HEK293 (cell line): ENCODE measurements around the gene RHCG.

Experiments used
- CTCF ChIA-PET: fragments of 350-600 bp; formaldehyde crosslinking; extraction: SDS; loops from one replicate; lab custom pipeline; 2021; ENCODE audit warnings: antibody characterized with exemption; lab: Yijun Ruan, JAX
- POLR2A ChIA-PET: fragments of 300-600 bp; formaldehyde crosslinking; extraction: SDS; loops from one replicate; lab custom pipeline; 2020; ENCODE audit warnings: antibody characterized with exemption, inconsistent platforms; lab: Yijun Ruan, JAX
- H3K27ac ChIP-seq: fragments of 200-500 bp; sonication (Bioruptor generic); 2 replicates; pipeline ENCODE4 v1.5.1; 2014; ENCODE audit warnings: low read depth, low read length, control low read depth, inconsistent platforms; ENCODE audit errors: extremely low read depth
- H3K36me3 ChIP-seq, 2 experiments: fragments of 200-500 bp in 1 of 2; sonication (Bioruptor generic) in 1 of 2; 1 replicate in 1 of 2; 2 replicates in 1 of 2; pipeline ENCODE4 v1.5.1; 2014 to 2017; ENCODE audit warnings: inconsistent platforms in 2 of 2, low read length in 2 of 2; ENCODE audit not compliant: control insufficient read depth in 2 of 2, insufficient read depth in 1 of 2
- H3K4me1 ChIP-seq: fragments of 200-500 bp; sonication (Bioruptor generic); 2 replicates; pipeline ENCODE4 v1.5.1; 2014; ENCODE audit warnings: mild to moderate bottlenecking, low read length, inconsistent platforms; ENCODE audit not compliant: control insufficient read depth, insufficient read depth
- H3K4me3 ChIP-seq: 2 replicates; pipeline ENCODE4 v1.5.1; 2011; ENCODE audit warnings: low read depth, mild to moderate bottlenecking, control low read depth, low read length, moderate library complexity
- H3K9me3 ChIP-seq: fragments of 200-500 bp; sonication (Bioruptor generic); 2 replicates; pipeline ENCODE4 v1.5.1; 2014; ENCODE audit warnings: low read depth, low read length, inconsistent platforms; ENCODE audit not compliant: control insufficient read depth, insufficient read depth
- BCL11B ChIP-seq: fragments of 450-650 bp; formaldehyde crosslinking; IDR thresholded peaks from 2 replicates; pipeline ENCODE4 v1.5.1; 2016; ENCODE audit warnings: low read depth, missing biosample characterization, missing genetic modification characterization
- PATZ1 ChIP-seq: fragments of 450-650 bp; formaldehyde crosslinking; IDR thresholded peaks from 2 replicates; pipeline ENCODE4 v1.5.1; 2016; ENCODE audit warnings: missing biosample characterization, missing genetic modification characterization
- SCRT2 ChIP-seq: fragments of 450-650 bp; formaldehyde crosslinking; IDR thresholded peaks from 2 replicates; pipeline ENCODE4 v1.5.1; 2016; ENCODE audit warnings: missing biosample characterization, missing genetic modification characterization
- YY2 ChIP-seq: fragments of 450-650 bp; formaldehyde crosslinking; IDR thresholded peaks from 2 replicates; pipeline ENCODE4 v1.5.1; 2016; ENCODE audit warnings: missing biosample characterization, missing genetic modification characterization
- ZBTB10 ChIP-seq: fragments of 450-650 bp; formaldehyde crosslinking; IDR thresholded peaks from 2 replicates; pipeline ENCODE4 v1.5.1; 2016; ENCODE audit warnings: missing biosample characterization, missing genetic modification characterization
- ZNF10 ChIP-seq: fragments of 450-650 bp; formaldehyde crosslinking; IDR thresholded peaks from 2 replicates; pipeline ENCODE4 v1.5.1; 2017; ENCODE audit warnings: missing biosample characterization, missing genetic modification characterization
- ZNF146 ChIP-seq: fragments of 450-650 bp; formaldehyde crosslinking; IDR thresholded peaks from 2 replicates; pipeline ENCODE4 v1.5.1; 2016; ENCODE audit warnings: missing biosample characterization, missing genetic modification characterization
- ZNF223 ChIP-seq: fragments of 450-650 bp; formaldehyde crosslinking; IDR thresholded peaks from 2 replicates; pipeline ENCODE4 v1.5.1; 2016; ENCODE audit warnings: missing biosample characterization, missing genetic modification characterization
- ZNF48 ChIP-seq: fragments of 450-650 bp; formaldehyde crosslinking; IDR thresholded peaks from 2 replicates; pipeline ENCODE4 v1.5.1; 2016; ENCODE audit warnings: missing biosample characterization, missing genetic modification characterization
- ZNF514 ChIP-seq: fragments of 450-650 bp; formaldehyde crosslinking; IDR thresholded peaks from 2 replicates; pipeline ENCODE4 v1.5.1; 2016; ENCODE audit warnings: missing biosample characterization, missing genetic modification characterization
- ZNF561 ChIP-seq: fragments of 450-650 bp; IDR thresholded peaks from 2 replicates; pipeline ENCODE4 v1.5.1; 2018; ENCODE audit warnings: missing biosample characterization, missing genetic modification characterization, borderline replicate concordance
- ZNF580 ChIP-seq: fragments of 450-650 bp; formaldehyde crosslinking; IDR thresholded peaks from 2 replicates; pipeline ENCODE4 v1.5.1; 2016; ENCODE audit warnings: missing biosample characterization, missing genetic modification characterization
- ZNF623 ChIP-seq: fragments of 450-650 bp; formaldehyde crosslinking; IDR thresholded peaks from 2 replicates; pipeline ENCODE4 v1.5.1; 2016; ENCODE audit warnings: missing biosample characterization, missing genetic modification characterization
- ZNF692 ChIP-seq: fragments of 450-650 bp; formaldehyde crosslinking; IDR thresholded peaks from 2 replicates; pipeline ENCODE4 v1.5.1; 2016; ENCODE audit warnings: missing biosample characterization, missing genetic modification characterization
- ZNF843 ChIP-seq: fragments of 450-650 bp; formaldehyde crosslinking; IDR thresholded peaks from 2 replicates; pipeline ENCODE4 v1.5.1; 2016; ENCODE audit warnings: missing biosample characterization, missing genetic modification characterization
- ZSCAN30 ChIP-seq: fragments of 450-650 bp; IDR thresholded peaks from 2 replicates; pipeline ENCODE4 v1.5.1; 2018; ENCODE audit warnings: missing biosample characterization, mild to moderate bottlenecking, missing genetic modification characterization, moderate library complexity

RHCG gene

GRCh38 chr15:89429023-89429422 lies 67.4 kb downstream of the RHCG start:
- no peaks in the 10 kb centered on the region for H3K4me1 ChIP-seq
- ChIA-PET POLR2A (no interaction called here), CTCF (interaction anchor here (0.5 to 17.4 kb wide), 18 partner anchors 10 to 1203 kb away, joined by 3 to 614 read pairs (median 4); no protein-coding TSS in a partner anchor)
- H3K4me3 ChIP-seq, result no peak overlapping the region
- no peak for TF ChIP-seq BCL11B (tag by site-specific recombination)
- TF ChIP-seq ZNF514, result no peak
- no peaks in the 10 kb centered on the region for H3K9me3 ChIP-seq
- no peaks in the 10 kb centered on the region for H3K36me3 ChIP-seq
- no peak overlapping the region for H3K27ac ChIP-seq

GRCh38 chr15:89428246-89428645 lies 68.1 kb downstream of the RHCG start:
- TF ChIP-seq ZNF623 (tag by site-specific recombination), result no peak
- no peak for TF ChIP-seq ZNF223 (tag by site-specific recombination)
- TF ChIP-seq ZSCAN30, result no peak
- TF ChIP-seq ZNF48, result no peak
- no peak for TF ChIP-seq ZNF10 (tag by site-specific recombination)
- TF ChIP-seq ZBTB10, result no peak
- TF ChIP-seq ZNF843 (tag by site-specific recombination), result no peak
- TF ChIP-seq ZNF146 (tag by site-specific recombination), result no peak
- no peak; the same call in 1 of the 2 replicates for TF ChIP-seq SCRT2 (tag by site-specific recombination)
- no peak for TF ChIP-seq ZNF580
- Histone ChIP-seq H3K27ac (no peak overlapping the region), H3K4me1 (no peaks in the 10 kb centered on the region), H3K36me3 (no peaks in the 10 kb centered on the region), H3K9me3 (no peaks in the 10 kb centered on the region), H3K4me3 (no peak overlapping the region)
- POLR2A ChIA-PET, result no interaction called here
- CTCF ChIA-PET, result interaction anchor here (0.9 to 17.4 kb wide), 11 partner anchors 11 to 89 kb away, joined by 3 to 614 read pairs (median 15); no protein-coding TSS in a partner anchor

- no peaks in the 10 kb centered on the region for H3K9me3 ChIP-seq
- no peak overlapping the region for H3K27ac ChIP-seq
- POLR2A ChIA-PET, result no interaction called here
- no peaks in the 10 kb centered on the region for H3K36me3 ChIP-seq
- no peak for TF ChIP-seq ZNF692 (tag by site-specific recombination)
- TF ChIP-seq ZNF514, result no peak
- no peak for TF ChIP-seq PATZ1 (tag by site-specific recombination)
- no peak for TF ChIP-seq YY2 (tag by site-specific recombination)
- TF ChIP-seq ZNF561 (tag by site-specific recombination), result no peak
- no peaks in the 10 kb centered on the region for H3K4me1 ChIP-seq
- CTCF ChIA-PET, result interaction anchor here (1.3 to 17.4 kb wide), 4 partner anchors 9 to 69 kb away, joined by 4 to 614 read pairs (median 82); no protein-coding TSS in a partner anchor
- H3K4me3 ChIP-seq, result no peak overlapping the region
Measured at GRCh38 chr15:89426500-89426899, 69.9 kb downstream of the RHCG start.
